HepG2 (cell line): ENCODE measurements around the gene PARD3. TPM values are rescaled to one million over a fixed set of nuclear protein-coding genes. Genes with fewer than 3 reads are reported as not detected.
A peak's percentile ranks its signal among the peaks of the same experiment; 100 is the strongest.

Experiments used
- CBFB ChIP-seq: sonication (generic); formaldehyde crosslinking; IDR thresholded peaks from 2 replicates; pipeline ENCODE4 v1.4.0; 2020; ENCODE audit warnings: missing genetic modification reagents
- HOMEZ ChIP-seq: IDR thresholded peaks from 2 replicates; pipeline ENCODE4 v1.6.1; 2016; ENCODE audit warnings: low read depth
- KAT7 ChIP-seq: IDR thresholded peaks from 2 replicates; pipeline ENCODE4 v1.6.1; 2018; ENCODE audit warnings: borderline replicate concordance, missing compliant biosample characterization
- MEIS1 ChIP-seq: sonication (generic); formaldehyde crosslinking; IDR thresholded peaks from 2 replicates; pipeline ENCODE4 v1.9.0; 2021; ENCODE audit warnings: mild to moderate bottlenecking, missing genetic modification reagents, moderate library complexity, borderline replicate concordance
- NCOA5 ChIP-seq: sonication (generic); formaldehyde crosslinking; IDR thresholded peaks from 2 replicates; pipeline ENCODE4 v1.4.0; 2020; ENCODE audit warnings: missing genetic modification reagents
- PRPF4 ChIP-seq: fragments of 200-400 bp; formaldehyde crosslinking; IDR thresholded peaks from 2 replicates; pipeline ENCODE4 v1.6.1; 2016; ENCODE audit warnings: low read length, low read depth; ENCODE audit not compliant: poor library complexity, severe bottlenecking
- REST ChIP-seq, 2 experiments: IDR thresholded peaks; 2 replicates each; pipeline ENCODE4 v1.6.1; 2011 to 2012; ENCODE audit warnings: low read length in 2 of 2, borderline replicate concordance in 1 of 2, low read depth in 1 of 2, mild to moderate bottlenecking in 1 of 2, moderate library complexity in 1 of 2
- RNF2 ChIP-seq: fragments of 450-650 bp; conservative IDR thresholded peaks from 2 replicates; pipeline ENCODE4 v1.6.1; 2016; ENCODE audit warnings: low read depth
- SRSF1 ChIP-seq: fragments of 200-400 bp; formaldehyde crosslinking; optimal IDR thresholded peaks from 2 replicates; pipeline ENCODE3; 2017; ENCODE audit warnings: mild to moderate bottlenecking, low read depth, low read length, moderate library complexity
- WIZ ChIP-seq: sonication (generic); formaldehyde crosslinking; IDR thresholded peaks from 2 replicates; pipeline ENCODE4 v1.5.1; 2020; ENCODE audit warnings: mild to moderate bottlenecking, missing genetic modification reagents
- ZNF230 ChIP-seq: sonication (generic); formaldehyde crosslinking; IDR thresholded peaks from 2 replicates; pipeline ENCODE4 v1.4.0; 2020; ENCODE audit warnings: mild to moderate bottlenecking, missing genetic modification reagents
- ZNF253 ChIP-seq: sonication (generic); formaldehyde crosslinking; IDR thresholded peaks from 2 replicates; pipeline ENCODE4 v1.8.0; 2022; ENCODE audit warnings: mild to moderate bottlenecking, missing genetic modification reagents, borderline replicate concordance
- ZNF33B ChIP-seq: sonication (generic); formaldehyde crosslinking; IDR thresholded peaks from 2 replicates; pipeline ENCODE4 v1.5.1; 2020; ENCODE audit warnings: mild to moderate bottlenecking, missing genetic modification reagents
- ZNF530 ChIP-seq: sonication (generic); formaldehyde crosslinking; IDR thresholded peaks from 2 replicates; pipeline ENCODE4 v1.5.0; 2020; ENCODE audit warnings: low read depth, mild to moderate bottlenecking, missing genetic modification reagents
- ZNF781 ChIP-seq: sonication (generic); formaldehyde crosslinking; IDR thresholded peaks from 2 replicates; pipeline ENCODE4 v1.5.1; 2020; ENCODE audit warnings: borderline replicate concordance, mild to moderate bottlenecking, missing genetic modification reagents; ENCODE audit errors: not compliant biosample characterization
- ZSCAN9 ChIP-seq: IDR thresholded peaks from 2 replicates; pipeline ENCODE4 v1.6.1; 2016; ENCODE audit warnings: borderline replicate concordance
- polyA plus RNA-seq, 8 experiments: library from polyadenylated mRNA; depleted of rRNA in 3 of 8; stranded (reverse) in 7 of 8; unstranded in 1 of 8; fragments of >200 nt; fragmentation: Illumina TruSeq in 4 of 8; extraction: Trizol in 4 of 8; gene quantifications; 2 replicates each; pipeline versions ENCODE4 v1.2.1 to v1.2.3, GENCODE V29; 2011 to 2016; ENCODE audit warnings: low read depth in 4 of 8, missing spikeins in 1 of 8, mixed read lengths in 1 of 8; ENCODE audit not compliant: insufficient read depth in 1 of 8
- total RNA-seq, 5 experiments: library from RNA; depleted of rRNA; stranded (reverse); fragments of >200 nt; fragmentation: Illumina TruSeq; extraction: Trizol; gene quantifications; 2 replicates each; pipeline ENCODE4 v1.2.3, GENCODE V29; 2016; ENCODE audit warnings: low read depth in 1 of 5
- TF ChIP-seq, protein P1 (sequence below): sonication (generic); formaldehyde crosslinking; IDR thresholded peaks from 2 replicates; pipeline ENCODE4 v1.4.0; 2020; ENCODE audit warnings: missing genetic modification reagents
- TF ChIP-seq, protein P2 (sequence below): sonication (generic); formaldehyde crosslinking; IDR thresholded peaks from 2 replicates; pipeline ENCODE4 v1.9.0; 2022; ENCODE audit warnings: missing genetic modification reagents, mild to moderate bottlenecking, borderline replicate concordance

Gene PARD3
- total and polyA plus RNA-seq, 2 of the 13 experiments (the other 11 are each of a cell fraction or from before 2014, with no cell fraction given), result 40.9 to 60.0 TPM

DNA sequence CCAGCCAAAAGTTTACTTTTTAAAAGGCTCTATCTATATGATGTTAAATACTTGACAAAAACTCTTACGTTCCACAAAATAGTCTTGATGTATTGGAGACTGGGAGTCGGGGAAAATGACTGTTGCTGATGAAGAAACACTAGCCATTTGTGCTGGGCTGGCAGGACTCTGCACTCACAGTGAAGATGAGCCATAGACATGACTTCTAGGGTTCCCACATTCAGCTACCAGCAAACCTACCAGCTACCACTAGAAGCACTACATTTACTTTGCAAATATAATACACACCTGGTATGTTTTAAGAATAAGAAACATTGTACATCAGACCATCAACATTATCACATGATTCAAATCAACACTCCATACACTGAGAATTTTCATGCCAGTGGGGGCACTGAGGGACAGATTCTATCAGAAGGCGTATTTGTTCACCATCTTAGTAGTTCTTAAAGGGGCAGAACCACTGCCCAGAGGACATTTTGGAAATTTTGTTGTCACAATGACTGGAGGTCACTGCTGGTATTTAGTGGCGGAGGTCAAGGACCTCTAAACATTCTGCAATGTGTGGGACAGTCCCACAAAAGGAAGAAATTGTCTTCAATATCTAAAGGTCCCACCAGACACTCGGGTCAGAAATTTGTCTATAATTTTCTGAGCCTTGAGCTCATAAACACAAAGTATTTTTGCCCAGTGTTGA is 52.3 kb downstream of the PARD3 start (continued):
- TF ChIP-seq PRPF4, result no peak
- TF ChIP-seq WIZ (CRISPR knock-in tag), result no peak
- TF ChIP-seq REST (IDR thresholded peaks at IDR 0.05; ENCODE audit: borderline replicate concordance in 1 of 2, low read depth in 1 of 2, low read length in 2 of 2), result no peak
- TF ChIP-seq RNF2, result no peak
- TF ChIP-seq KAT7 (CRISPR knock-in tag), result no peak
- TF ChIP-seq ZNF530 (CRISPR knock-in tag), result no peak
- TF ChIP-seq, protein P1, sequence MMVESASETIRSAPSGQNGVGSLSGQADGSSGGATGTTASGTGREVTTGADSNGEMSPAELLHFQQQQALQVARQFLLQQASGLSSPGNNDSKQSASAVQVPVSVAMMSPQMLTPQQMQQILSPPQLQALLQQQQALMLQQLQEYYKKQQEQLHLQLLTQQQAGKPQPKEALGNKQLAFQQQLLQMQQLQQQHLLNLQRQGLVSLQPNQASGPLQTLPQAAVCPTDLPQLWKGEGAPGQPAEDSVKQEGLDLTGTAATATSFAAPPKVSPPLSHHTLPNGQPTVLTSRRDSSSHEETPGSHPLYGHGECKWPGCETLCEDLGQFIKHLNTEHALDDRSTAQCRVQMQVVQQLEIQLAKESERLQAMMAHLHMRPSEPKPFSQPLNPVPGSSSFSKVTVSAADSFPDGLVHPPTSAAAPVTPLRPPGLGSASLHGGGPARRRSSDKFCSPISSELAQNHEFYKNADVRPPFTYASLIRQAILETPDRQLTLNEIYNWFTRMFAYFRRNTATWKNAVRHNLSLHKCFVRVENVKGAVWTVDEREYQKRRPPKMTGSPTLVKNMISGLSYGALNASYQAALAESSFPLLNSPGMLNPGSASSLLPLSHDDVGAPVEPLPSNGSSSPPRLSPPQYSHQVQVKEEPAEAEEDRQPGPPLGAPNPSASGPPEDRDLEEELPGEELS, result 0 out of 2 replicates have a peak, but pooled peaks have one; percentile 30
- TF ChIP-seq HOMEZ (CRISPR knock-in tag), result no peak
- TF ChIP-seq, protein P2, sequence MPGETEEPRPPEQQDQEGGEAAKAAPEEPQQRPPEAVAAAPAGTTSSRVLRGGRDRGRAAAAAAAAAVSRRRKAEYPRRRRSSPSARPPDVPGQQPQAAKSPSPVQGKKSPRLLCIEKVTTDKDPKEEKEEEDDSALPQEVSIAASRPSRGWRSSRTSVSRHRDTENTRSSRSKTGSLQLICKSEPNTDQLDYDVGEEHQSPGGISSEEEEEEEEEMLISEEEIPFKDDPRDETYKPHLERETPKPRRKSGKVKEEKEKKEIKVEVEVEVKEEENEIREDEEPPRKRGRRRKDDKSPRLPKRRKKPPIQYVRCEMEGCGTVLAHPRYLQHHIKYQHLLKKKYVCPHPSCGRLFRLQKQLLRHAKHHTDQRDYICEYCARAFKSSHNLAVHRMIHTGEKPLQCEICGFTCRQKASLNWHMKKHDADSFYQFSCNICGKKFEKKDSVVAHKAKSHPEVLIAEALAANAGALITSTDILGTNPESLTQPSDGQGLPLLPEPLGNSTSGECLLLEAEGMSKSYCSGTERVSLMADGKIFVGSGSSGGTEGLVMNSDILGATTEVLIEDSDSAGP (CRISPR knock-in tag), result peak; percentile 31; the same call in 1 of the 2 replicates
- TF ChIP-seq NCOA5 (CRISPR knock-in tag), result no peak
- no peak for TF ChIP-seq MEIS1
- TF ChIP-seq SRSF1, result no peak
- TF ChIP-seq ZNF33B (CRISPR knock-in tag), result no peak
- TF ChIP-seq ZNF781, result no peak
- no peak for TF ChIP-seq ZSCAN9 (CRISPR knock-in tag)
- TF ChIP-seq ZNF253 (CRISPR knock-in tag), result no peak
- no peak for TF ChIP-seq ZNF230 (CRISPR knock-in tag)
- TF ChIP-seq CBFB (CRISPR knock-in tag), result no peak
